Coronary artery (tissue), 2 donors: ENCODE results near the gene CDK19.

ENCODE experiments used
- DNase-seq: peaks from one replicate; pipeline ENCODE4 v3.0.0-alpha.2; 2017; ENCODE audit warnings: low spot score
- H3K27ac ChIP-seq, 2 donors: fragments of 200-600 bp; sonication (generic); one replicate each; pipeline ENCODE4 v1.5.1; 2016 to 2019
- H3K4me3 ChIP-seq: fragments of 200-600 bp; sonication (generic); 2 replicates; pipeline ENCODE4 v1.5.1; 2016; ENCODE audit warnings: mild to moderate bottlenecking, moderate library complexity
- CTCF ChIP-seq: fragments of 200-600 bp; sonication (generic); IDR thresholded peaks from one replicate; pipeline ENCODE4 v1.5.1; 2019; ENCODE audit warnings: antibody characterized with exemption

CDK19 gene

DNA sequence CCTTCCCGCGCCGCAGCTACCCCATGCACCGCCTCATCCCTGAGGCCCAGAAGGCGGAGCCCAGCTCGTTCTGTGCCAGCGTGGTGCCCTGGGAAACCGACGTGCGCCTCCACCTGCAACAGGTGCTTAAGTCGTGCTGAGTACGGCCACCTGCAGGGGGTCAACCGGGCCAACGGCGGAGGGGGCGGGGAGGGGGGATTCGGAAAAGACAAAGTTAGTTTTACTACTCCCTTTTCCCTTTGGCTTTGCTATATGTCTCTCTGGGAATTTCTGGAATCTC, 168.9 kb downstream of the CDK19 start:
- TF ChIP-seq CTCF, result no peak
- H3K27ac ChIP-seq, result no peak overlapping the region
- H3K4me3 ChIP-seq, result no peak overlapping the region

DNA sequence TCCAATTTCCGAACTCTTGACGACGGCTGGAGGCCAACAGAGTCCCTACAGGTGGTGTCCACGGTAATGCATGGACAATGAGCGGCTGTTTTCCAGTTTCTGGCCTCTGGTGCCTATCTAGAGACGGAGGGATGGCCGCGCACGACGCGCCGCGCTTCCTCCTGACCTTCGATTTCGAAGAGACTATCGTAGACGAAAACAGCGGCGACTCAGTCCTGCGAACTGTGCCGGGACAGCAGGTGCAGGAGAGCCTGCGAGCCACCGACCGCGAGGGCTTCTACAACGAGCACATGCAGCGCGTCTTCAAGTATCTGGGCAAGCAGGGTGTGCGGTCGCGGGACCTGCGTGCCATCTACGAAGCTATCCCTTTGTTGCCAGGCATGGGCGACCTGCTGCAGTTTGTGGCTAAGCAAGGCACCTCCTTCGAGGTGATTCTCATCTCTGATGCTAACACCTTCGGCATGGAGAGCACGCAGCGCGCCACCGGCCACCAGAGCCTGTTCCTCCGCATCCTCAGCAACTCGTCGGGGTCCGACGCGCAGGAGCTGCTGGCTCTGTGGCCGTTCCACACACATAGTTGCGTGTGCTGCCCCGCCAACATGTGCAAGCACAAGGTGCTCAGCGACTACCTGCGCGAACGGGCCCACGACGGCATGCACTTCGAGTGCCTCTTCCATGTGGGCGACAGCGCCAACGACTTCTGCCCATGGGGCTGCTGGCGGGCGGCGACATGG, 169.4 kb downstream of the CDK19 start:
- no peak for DNase-seq
- no peak for TF ChIP-seq CTCF
- Histone ChIP-seq H3K4me3 (no peak overlapping the region), H3K27ac (no peak overlapping the region)

More for the DNA sequence above, 168.9 kb downstream of the CDK19 start:
- no peak for DNase-seq

DNA sequence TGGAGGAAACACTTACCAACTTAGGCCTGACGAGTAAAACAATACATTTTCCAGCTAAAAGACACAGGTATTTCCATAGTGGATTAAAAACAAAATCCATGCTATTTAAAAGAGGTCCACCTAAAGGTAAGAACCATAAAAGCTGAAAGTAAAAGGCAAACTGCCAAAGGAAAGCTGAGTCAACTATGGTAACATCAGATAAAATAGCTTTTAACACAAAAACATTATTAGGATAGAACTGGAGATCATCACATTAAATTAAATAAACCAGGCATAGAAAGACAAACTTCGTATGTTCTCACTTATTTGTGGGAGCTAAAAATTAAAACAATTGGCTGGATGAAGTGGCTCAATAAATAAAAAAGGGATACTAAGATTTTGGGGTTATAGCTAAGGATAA, 172.1 kb downstream of the CDK19 start:
- Histone ChIP-seq H3K27ac (no peak overlapping the region), H3K4me3 (no peak overlapping the region)
- TF ChIP-seq CTCF, result no peak
- DNase-seq, result no peak

DNA sequence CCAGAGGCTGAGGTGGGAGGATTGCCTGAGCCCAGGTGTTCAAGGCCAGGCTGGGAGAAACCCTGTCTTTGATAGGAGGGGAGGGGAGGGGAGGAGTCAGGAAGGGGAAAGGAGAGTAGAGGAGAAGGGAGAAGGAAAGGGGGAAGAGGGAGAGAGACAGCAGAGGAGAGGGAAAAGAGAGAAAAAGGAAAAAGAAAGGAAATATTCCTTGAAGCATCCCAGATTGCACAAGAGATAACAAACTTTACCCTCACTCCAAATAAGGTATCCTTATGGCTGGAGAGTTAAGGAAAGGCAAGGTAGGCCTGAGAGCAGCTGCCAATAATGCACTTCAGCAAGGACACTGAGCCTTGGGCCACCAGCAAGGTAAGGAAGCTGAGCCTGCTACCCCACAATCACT, 172.6 kb downstream of the CDK19 start:
- TF ChIP-seq CTCF, result no peak
- no peak for DNase-seq
- no peak overlapping the region for H3K27ac ChIP-seq
- H3K4me3 ChIP-seq, result no peak overlapping the region

- TF ChIP-seq CTCF, result no peak
- Histone ChIP-seq H3K27ac (no peak overlapping the region), H3K4me3 (no peak overlapping the region)
- no peak for DNase-seq
Measured at GRCh38 chr6:110636781-110637180, 178.5 kb downstream of the CDK19 start.

GRCh38 chr6:110635096-110635495, 180.2 kb downstream of the CDK19 start:
- TF ChIP-seq CTCF, result no peak

GRCh38 chr6:110633731-110634213, 181.5 kb downstream of the CDK19 start:
- TF ChIP-seq CTCF, result no peak
- no peak overlapping the region for H3K27ac ChIP-seq

More at GRCh38 chr6:110635096-110635495, 180.2 kb downstream of the CDK19 start:
- no peak for DNase-seq
- Histone ChIP-seq H3K27ac (no peak overlapping the region), H3K4me3 (no peak overlapping the region)

More at GRCh38 chr6:110633731-110634213, 181.5 kb downstream of the CDK19 start:
- no peak overlapping the region for H3K4me3 ChIP-seq
- DNase-seq, result no peak
